H9 (cell line): Measurements from ENCODE around the gene NCBP3. TPM values are rescaled to one million over a fixed set of nuclear protein-coding genes. Genes with fewer than 3 reads are reported as not detected.
A peak's percentile ranks its signal among the peaks of the same experiment; 100 is the strongest.

Source experiments
- DNase-seq: peaks from one replicate; pipeline ENCODE4 v3.0.0-alpha.2; 2017
- H2AFZ ChIP-seq: one replicate; pipeline ENCODE4 v1.6.1; 2013; ENCODE audit warnings: mild to moderate bottlenecking, low read length, control low read depth, moderate library complexity
- H2AK5ac ChIP-seq: 2 replicates; pipeline ENCODE4 v1.6.1; 2013; ENCODE audit warnings: low read length, control low read depth, mixed read lengths; ENCODE audit not compliant: insufficient read length
- H2BK120ac ChIP-seq: one replicate; pipeline ENCODE4 v1.6.1; 2013; ENCODE audit warnings: low read depth, mild to moderate bottlenecking, low read length, control low read depth, inconsistent platforms; ENCODE audit not compliant: poor library complexity, severe bottlenecking
- H2BK12ac ChIP-seq: 2 replicates; pipeline ENCODE4 v1.6.1; 2013; ENCODE audit warnings: low read length, control low read depth, mixed read lengths, low read depth; ENCODE audit not compliant: insufficient read length
- H2BK15ac ChIP-seq: 2 replicates; pipeline ENCODE4 v1.6.1; 2013; ENCODE audit warnings: low read depth, low read length, control low read depth
- H2BK20ac ChIP-seq: one replicate; pipeline ENCODE4 v1.6.1; 2013; ENCODE audit warnings: low read depth, mild to moderate bottlenecking, low read length, control low read depth, inconsistent platforms; ENCODE audit not compliant: poor library complexity, severe bottlenecking
- H2BK5ac ChIP-seq: 2 replicates; pipeline ENCODE4 v1.6.1; 2013; ENCODE audit warnings: low read length, control low read depth, mixed read lengths; ENCODE audit not compliant: insufficient read length
- H3K14ac ChIP-seq: 2 replicates; pipeline ENCODE4 v1.6.1; 2013; ENCODE audit warnings: low read length, control low read depth; ENCODE audit not compliant: insufficient read depth
- H3K18ac ChIP-seq: 2 replicates; pipeline ENCODE4 v1.6.1; 2013; ENCODE audit warnings: low read depth, mild to moderate bottlenecking, mixed read lengths, low read length, control low read depth; ENCODE audit not compliant: insufficient read length
- H3K23ac ChIP-seq: 2 replicates; pipeline ENCODE4 v1.6.1; 2013; ENCODE audit warnings: low read length, control low read depth, mixed read lengths, low read depth; ENCODE audit not compliant: insufficient read length
- H3K23me2 ChIP-seq: 2 replicates; pipeline ENCODE4 v1.6.1; 2013; ENCODE audit warnings: low read depth, mild to moderate bottlenecking, mixed read lengths, low read length, control low read depth; ENCODE audit not compliant: insufficient read length, poor library complexity, severe bottlenecking
- H3K27ac ChIP-seq: 2 replicates; pipeline ENCODE4 v1.5.1; 2013; ENCODE audit warnings: low read length, control low read depth, mixed read lengths, low read depth; ENCODE audit not compliant: insufficient read length
- H3K27me3 ChIP-seq: 2 replicates; pipeline ENCODE4 v1.6.1; 2013; ENCODE audit warnings: low read length, control low read depth, inconsistent platforms; ENCODE audit not compliant: insufficient read depth
- H3K4ac ChIP-seq: 2 replicates; pipeline ENCODE4 v1.6.1; 2013; ENCODE audit warnings: low read depth, mild to moderate bottlenecking, control low read depth, inconsistent platforms, low read length, moderate library complexity
- H3K4me1 ChIP-seq: 2 replicates; pipeline ENCODE4 v1.6.1; 2013; ENCODE audit warnings: low read length, control low read depth, inconsistent platforms; ENCODE audit not compliant: insufficient read depth
- H3K4me2 ChIP-seq: 2 replicates; pipeline ENCODE4 v1.6.1; 2013; ENCODE audit warnings: low read length, control low read depth, mixed read lengths; ENCODE audit not compliant: insufficient read length, insufficient read depth
- H3K56ac ChIP-seq: 2 replicates; pipeline ENCODE4 v1.6.1; 2013; ENCODE audit warnings: low read depth, mild to moderate bottlenecking, mixed read lengths, low read length, control low read depth; ENCODE audit not compliant: insufficient read length
- H3K79me1 ChIP-seq: 2 replicates; pipeline ENCODE4 v1.6.1; 2013; ENCODE audit warnings: low read depth, mild to moderate bottlenecking, moderate library complexity, low read length, control low read depth, inconsistent platforms; ENCODE audit not compliant: insufficient read depth, poor library complexity, severe bottlenecking
- H3K79me2 ChIP-seq: 2 replicates; pipeline ENCODE4 v1.6.1; 2013; ENCODE audit warnings: low read length, control low read depth, inconsistent platforms; ENCODE audit not compliant: insufficient read depth
- H3K9ac ChIP-seq: 2 replicates; pipeline ENCODE4 v1.6.1; 2013; ENCODE audit warnings: low read length, control low read depth, mixed read lengths; ENCODE audit not compliant: insufficient read length; ENCODE audit errors: extremely low read depth
- H3K9me3 ChIP-seq: one replicate; pipeline ENCODE4 v1.6.1; 2013; ENCODE audit warnings: low read depth, low read length, inconsistent platforms; ENCODE audit not compliant: control insufficient read depth
- H3T11ph ChIP-seq: one replicate; pipeline ENCODE4 v1.6.1; 2013; ENCODE audit warnings: mild to moderate bottlenecking, low read length, control low read depth, inconsistent platforms
- H4K20me1 ChIP-seq: one replicate; pipeline ENCODE4 v1.6.1; 2013; ENCODE audit not compliant: control insufficient read depth, insufficient read length, insufficient read depth
- H4K5ac ChIP-seq: 2 replicates; pipeline ENCODE4 v1.6.1; 2013; ENCODE audit warnings: low read depth, mild to moderate bottlenecking, mixed read lengths, low read length, control low read depth; ENCODE audit not compliant: insufficient read length
- H4K8ac ChIP-seq: replicated peaks from 2 replicates; pipeline ENCODE4 v1.6.1; 2013; ENCODE audit warnings: low read length, control low read depth, mixed read lengths, low read depth; ENCODE audit not compliant: insufficient read length
- H4K91ac ChIP-seq: 2 replicates; pipeline ENCODE4 v1.6.1; 2013; ENCODE audit warnings: low read depth, mild to moderate bottlenecking, moderate library complexity, mixed read lengths, low read length, control low read depth; ENCODE audit not compliant: insufficient read length
- H3K27ac Mint-ChIP-seq, 3 experiments: 2 replicates in 2 of 3; 3 replicates in 1 of 3; pipeline ENCODE4 v1.8.0; 2020 to 2021; ENCODE audit warnings: mixed read lengths in 3 of 3, mild to moderate bottlenecking in 1 of 3, moderate library complexity in 1 of 3
- H3K27me3 Mint-ChIP-seq: 2 replicates; pipeline ENCODE4 v1.8.0; 2021; ENCODE audit warnings: low read depth, mild to moderate bottlenecking, moderate library complexity, mixed read lengths
- H3K36me3 Mint-ChIP-seq, 3 experiments: 2 replicates in 2 of 3; 3 replicates in 1 of 3; pipeline ENCODE4 v1.8.0; 2020 to 2021; ENCODE audit warnings: low read depth in 3 of 3, mixed read lengths in 3 of 3; ENCODE audit not compliant: insufficient read depth in 1 of 3
- H3K4me1 Mint-ChIP-seq, 2 experiments: 2 replicates each; pipeline ENCODE4 v1.8.0; 2020; ENCODE audit warnings: mixed read lengths in 2 of 2
- H3K4me3 Mint-ChIP-seq, 2 experiments: 2 replicates in 1 of 2; 3 replicates in 1 of 2; pipeline ENCODE4 v1.8.0; 2020 to 2021; ENCODE audit warnings: mild to moderate bottlenecking in 2 of 2, mixed read lengths in 2 of 2, moderate library complexity in 1 of 2
- H3K9me3 Mint-ChIP-seq, 2 experiments: 2 replicates in 1 of 2; 3 replicates in 1 of 2; pipeline ENCODE4 v1.8.0; 2020; ENCODE audit warnings: mild to moderate bottlenecking in 2 of 2, mixed read lengths in 2 of 2, moderate library complexity in 1 of 2
- CTCF ChIP-seq: fragments of 200-600 bp; sonication (generic); conservative IDR thresholded peaks from 3 replicates; pipeline ENCODE4 v1.8.0; 2021; ENCODE audit warnings: antibody characterized with exemption, mild to moderate bottlenecking
- WGBS: extraction: QIAGEN DNeasy Blood & Tissue Kit; methylation state at CpG from one replicate; pipeline ENCODE4 v1.1.7; 2013; ENCODE audit warnings: missing lambda C conversion rate, low lambda C conversion rate, mixed read lengths; ENCODE audit not compliant: insufficient read length; ENCODE audit errors: extremely low coverage; 5-methylcytosine and 5-hydroxymethylcytosine counted together
- total RNA-seq: library from RNA; stranded (reverse); gene quantifications from 2 replicates; pipeline ENCODE4 v1.2.1, GENCODE V29; 2021

Gene NCBP3
- total RNA-seq, 1 experiment from 2014 or later, result 45.7 TPM

- TF ChIP-seq CTCF, result no peak
- Histone ChIP-seq H3K4ac (no peak overlapping the region), H3K23me2 (peaks cover 4% of the 10 kb centered on the region), H2BK12ac (no peak overlapping the region), H2BK5ac (no peak overlapping the region), H3K79me1 (no peaks in the 10 kb centered on the region), H3K79me2 (no peaks in the 10 kb centered on the region), H4K8ac (no peak overlapping the region), H4K91ac (no peak overlapping the region), H4K5ac (no peak overlapping the region), H2BK20ac (no peak overlapping the region), H2AFZ (no peak overlapping the region), H3K4me1 (no peaks in the 10 kb centered on the region), H3K14ac (no peak overlapping the region), H3K9ac (no peak overlapping the region), H2AK5ac (no peak overlapping the region), H3K23ac (no peak overlapping the region), H3K9me3 (no peaks in the 10 kb centered on the region), H3K4me2 (no peak overlapping the region), H3K27ac (no peak overlapping the region), H3K18ac (no peak overlapping the region), H3K56ac (no peak overlapping the region), H2BK15ac (no peak overlapping the region), H3K27me3 (no peaks in the 10 kb centered on the region), H2BK120ac (no peak overlapping the region), H3T11ph (no peak overlapping the region), H4K20me1 (no peaks in the 10 kb centered on the region)
- Mint-ChIP-seq H3K9me3 (no peaks in the 10 kb centered on the region), H3K36me3 (peaks cover 2 to 9% (median 3%) of the 10 kb centered on the region in 3 experiments; a peak in 3 of 7 replicates), H3K4me1 (no peaks in the 10 kb centered on the region; a peak in 1 of 4 replicates), H3K4me3 (no peak overlapping the region), H3K27ac (peak overlapping the region in 1 of 3 experiments; percentile 35; a peak in 1 of 7 replicates), H3K27me3 (no peaks in the 10 kb centered on the region)
- DNase-seq, result peak; percentile 26
- WGBS, result no CpG with 5 or more reads among the region's 8 CpGs
These were observed 19.1 kb upstream of the NCBP3 start for GRCh38 chr17:3865176-3865575.
